Rectal smooth muscle tissue (tissue), 1 donor: ENCODE data around the gene TMEM135.

Experiments used
- H3K27ac ChIP-seq: one replicate; pipeline ENCODE4 v1.7.0; 2013; ENCODE audit warnings: low read depth, low read length, inconsistent platforms
- H3K27me3 ChIP-seq: one replicate; pipeline ENCODE4 v1.7.0; 2013; ENCODE audit warnings: low read length; ENCODE audit not compliant: control insufficient read depth, insufficient read depth
- H3K36me3 ChIP-seq: one replicate; pipeline ENCODE4 v1.7.0; 2013; ENCODE audit warnings: low read length; ENCODE audit not compliant: control insufficient read depth, insufficient read depth
- H3K4me1 ChIP-seq: one replicate; pipeline ENCODE4 v1.7.0; 2013; ENCODE audit warnings: low read length; ENCODE audit not compliant: control insufficient read depth, insufficient read depth
- H3K4me3 ChIP-seq: one replicate; pipeline ENCODE4 v1.7.0; 2013; ENCODE audit warnings: low read length
- H3K9ac ChIP-seq: one replicate; pipeline ENCODE4 v1.7.0; 2013; ENCODE audit warnings: low read length

Gene TMEM135

GRCh38 chr11:87232320-87232719 lies 194.6 kb downstream of the TMEM135 start:
- no peak overlapping the region for H3K9ac ChIP-seq
- no peak overlapping the region for H3K27ac ChIP-seq
- H3K27me3 ChIP-seq: no peaks in the 10 kb centered on the region
- no peak overlapping the region for H3K4me3 ChIP-seq
- H3K4me1 ChIP-seq: peaks cover 8% of the 10 kb centered on the region
- H3K36me3 ChIP-seq: no peaks in the 10 kb centered on the region

DNA sequence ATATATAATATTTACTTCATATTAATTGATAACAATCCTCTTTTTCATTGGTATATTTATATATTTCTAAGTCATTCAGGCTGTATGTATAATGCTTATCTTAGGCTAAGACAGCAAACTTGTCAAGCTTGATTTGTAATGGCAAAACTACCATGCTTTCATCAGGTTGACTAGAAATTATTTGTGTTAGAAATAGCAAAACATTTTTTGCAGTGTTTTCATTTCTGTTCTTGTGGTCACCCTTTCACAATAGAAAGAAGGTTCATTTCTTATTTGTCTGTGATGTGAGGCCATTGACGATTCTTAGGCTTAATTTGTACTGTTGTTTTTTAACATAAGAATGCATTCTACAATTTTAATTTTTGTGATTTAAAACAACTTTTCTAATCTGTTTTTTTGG lies 197.6 kb downstream of the TMEM135 start:
- Histone ChIP-seq H3K4me1 (peaks cover 8% of the 10 kb centered on the region), H3K27ac (no peak overlapping the region), H3K36me3 (no peaks in the 10 kb centered on the region), H3K27me3 (no peaks in the 10 kb centered on the region), H3K4me3 (no peak overlapping the region), H3K9ac (no peak overlapping the region)

- H3K27me3 ChIP-seq: no peaks in the 10 kb centered on the region
- no peaks in the 10 kb centered on the region for H3K36me3 ChIP-seq
- H3K27ac ChIP-seq: peak overlapping the region; percentile 72
- H3K4me1 ChIP-seq: peaks cover 8% of the 10 kb centered on the region
- H3K9ac ChIP-seq: no peak overlapping the region
- H3K4me3 ChIP-seq: no peak overlapping the region
These were observed 198.6 kb downstream of the TMEM135 start for GRCh38 chr11:87236368-87236767.

DNA sequence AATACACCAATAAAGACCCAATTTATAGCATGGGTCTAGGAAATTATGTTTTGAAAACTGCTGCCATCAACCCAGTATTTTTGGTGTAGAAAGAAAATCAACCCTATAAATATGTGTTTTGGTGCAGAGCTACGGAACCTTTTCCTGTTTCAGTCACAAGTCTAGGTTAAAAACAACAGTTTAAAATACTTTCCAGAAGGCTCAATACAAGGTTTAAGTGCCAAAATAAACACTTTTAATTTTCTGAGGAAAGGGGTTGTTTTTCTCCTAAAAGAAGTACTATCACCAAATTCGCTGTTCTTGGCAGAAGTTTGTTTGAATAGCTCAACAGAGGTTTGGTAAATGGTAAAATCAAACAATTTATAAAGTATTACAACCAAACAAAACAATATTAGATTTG lies 201.3 kb downstream of the TMEM135 start:
- H3K4me1 ChIP-seq: peaks cover 8% of the 10 kb centered on the region
- H3K4me3 ChIP-seq: no peak overlapping the region
- H3K9ac ChIP-seq: no peak overlapping the region
- no peak overlapping the region for H3K27ac ChIP-seq
- H3K27me3 ChIP-seq: no peaks in the 10 kb centered on the region
- no peaks in the 10 kb centered on the region for H3K36me3 ChIP-seq

- H3K27ac ChIP-seq: no peak overlapping the region
- H3K4me1 ChIP-seq: peaks cover 8% of the 10 kb centered on the region
These were observed 201.8 kb downstream of the TMEM135 start for GRCh38 chr11:87239531-87239930.

GRCh38 chr11:87251560-87251959 lies 213.8 kb downstream of the TMEM135 start:
- no peak overlapping the region for H3K4me3 ChIP-seq
- H3K9ac ChIP-seq: no peak overlapping the region
- H3K27ac ChIP-seq: no peak overlapping the region
- no peaks in the 10 kb centered on the region for H3K36me3 ChIP-seq
- H3K4me1 ChIP-seq: peaks cover 5% of the 10 kb centered on the region
- H3K27me3 ChIP-seq: no peaks in the 10 kb centered on the region

More at GRCh38 chr11:87239531-87239930, 201.8 kb downstream of the TMEM135 start:
- no peaks in the 10 kb centered on the region for H3K27me3 ChIP-seq
- no peaks in the 10 kb centered on the region for H3K36me3 ChIP-seq
- H3K4me3 ChIP-seq: no peak overlapping the region
- H3K9ac ChIP-seq: no peak overlapping the region

- H3K4me1 ChIP-seq: peaks cover 5% of the 10 kb centered on the region
- H3K27me3 ChIP-seq: no peaks in the 10 kb centered on the region
- no peak overlapping the region for H3K9ac ChIP-seq
- no peak overlapping the region for H3K27ac ChIP-seq
- H3K36me3 ChIP-seq: no peaks in the 10 kb centered on the region
- H3K4me3 ChIP-seq: no peak overlapping the region
These were observed 215.1 kb downstream of the TMEM135 start for GRCh38 chr11:87252869-87253268.

- peaks cover 5% of the 10 kb centered on the region for H3K4me1 ChIP-seq
- no peak overlapping the region for H3K4me3 ChIP-seq
- H3K9ac ChIP-seq: no peak overlapping the region
- H3K27me3 ChIP-seq: no peaks in the 10 kb centered on the region
- peak overlapping the region; percentile 59 for H3K27ac ChIP-seq
- no peaks in the 10 kb centered on the region for H3K36me3 ChIP-seq
These were observed 216.8 kb downstream of the TMEM135 start for GRCh38 chr11:87254562-87254961.

- no peak overlapping the region for H3K9ac ChIP-seq
- no peak overlapping the region for H3K4me3 ChIP-seq
- H3K36me3 ChIP-seq: no peaks in the 10 kb centered on the region
- H3K27me3 ChIP-seq: no peaks in the 10 kb centered on the region
- peaks cover 5% of the 10 kb centered on the region for H3K4me1 ChIP-seq
- H3K27ac ChIP-seq: peak overlapping the region; percentile 14
These were observed 217.9 kb downstream of the TMEM135 start for GRCh38 chr11:87255589-87255988.

DNA sequence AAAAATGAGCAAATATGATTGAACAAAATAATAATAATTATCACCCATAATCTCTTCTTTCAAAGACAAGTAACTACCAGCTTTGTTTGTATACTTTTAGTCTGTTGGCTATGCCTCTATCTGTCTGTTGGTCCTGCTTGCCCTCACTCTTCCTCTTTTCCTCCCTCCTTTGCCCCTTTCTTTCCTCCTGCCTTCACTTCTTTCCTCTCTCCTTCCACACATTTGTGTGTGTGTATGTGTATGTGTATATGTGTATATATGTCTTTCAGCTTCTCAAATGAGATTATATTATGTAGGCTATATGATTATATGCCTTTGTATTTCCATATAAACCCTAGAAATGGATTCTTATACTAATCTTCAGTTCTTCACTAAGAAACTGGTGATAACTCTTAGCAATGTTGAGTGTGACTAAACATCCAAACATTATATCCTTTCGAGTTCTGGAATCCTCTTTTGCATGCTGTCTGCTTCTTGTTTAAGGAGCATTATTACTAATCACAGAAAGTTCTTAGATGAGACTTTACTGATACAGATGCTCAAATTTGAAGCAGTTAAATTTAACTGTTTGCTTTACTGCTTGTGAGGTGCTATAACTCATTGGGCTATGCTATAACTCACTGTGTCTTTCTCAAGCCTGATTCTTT lies 219.1 kb downstream of the TMEM135 start:
- H3K27me3 ChIP-seq: no peaks in the 10 kb centered on the region
- no peak overlapping the region for H3K27ac ChIP-seq
- H3K4me3 ChIP-seq: no peak overlapping the region
- peaks cover 3% of the 10 kb centered on the region for H3K4me1 ChIP-seq
- H3K36me3 ChIP-seq: no peaks in the 10 kb centered on the region
- H3K9ac ChIP-seq: no peak overlapping the region

- no peak overlapping the region for H3K4me3 ChIP-seq
- peaks cover 6% of the 10 kb centered on the region for H3K4me1 ChIP-seq
- H3K27ac ChIP-seq: no peak overlapping the region
- H3K36me3 ChIP-seq: no peaks in the 10 kb centered on the region
- no peaks in the 10 kb centered on the region for H3K27me3 ChIP-seq
- H3K9ac ChIP-seq: no peak overlapping the region
These were observed 220.6 kb downstream of the TMEM135 start for GRCh38 chr11:87258171-87258833.

GRCh38 chr11:87259736-87260135 lies 222.0 kb downstream of the TMEM135 start:
- no peaks in the 10 kb centered on the region for H3K27me3 ChIP-seq
- H3K9ac ChIP-seq: no peak overlapping the region
- no peak overlapping the region for H3K27ac ChIP-seq
- no peak overlapping the region for H3K4me3 ChIP-seq
- H3K4me1 ChIP-seq: peaks cover 10% of the 10 kb centered on the region
- H3K36me3 ChIP-seq: no peaks in the 10 kb centered on the region

GRCh38 chr11:87260811-87261210 lies 223.1 kb downstream of the TMEM135 start:
- H3K4me1 ChIP-seq: peaks cover 8% of the 10 kb centered on the region
- no peak overlapping the region for H3K4me3 ChIP-seq
- H3K9ac ChIP-seq: no peak overlapping the region
- no peaks in the 10 kb centered on the region for H3K27me3 ChIP-seq
- H3K27ac ChIP-seq: no peak overlapping the region
- no peaks in the 10 kb centered on the region for H3K36me3 ChIP-seq
